ENCODE data around the gene PAQR7. TPM values are rescaled to one million over a fixed set of nuclear protein-coding genes. Genes with fewer than 3 reads are reported as not detected.

Gene PAQR7
- total RNA-seq, 1 donor from 2014 or later, result 12.6 TPM

GRCh38 chr1:25911162-25911561 lies 35.7 kb upstream of the PAQR7 start:
- TF ChIP-seq CTCF (IDR thresholded peaks at IDR 0.05; ENCODE audit: insufficient read depth, low read length, severe bottlenecking), result no peak
- FAIRE-seq, result no peak
- DNase-seq (ENCODE audit: low read depth), result no peak
- H3K36me3 ChIP-seq (ENCODE audit: control insufficient read depth, insufficient read depth, low read length), result no peaks in the 10 kb centered on the region
- no peak overlapping the region for H3K4me3 ChIP-seq (ENCODE audit: low read depth, low read length)
- no peaks in the 10 kb centered on the region for H3K27me3 ChIP-seq (ENCODE audit: control insufficient read depth, insufficient read depth, low read length)

- TF ChIP-seq CTCF (IDR thresholded peaks at IDR 0.05; ENCODE audit: insufficient read depth, low read length, severe bottlenecking), result no peak
- no peaks in the 10 kb centered on the region for H3K36me3 ChIP-seq (ENCODE audit: control insufficient read depth, insufficient read depth, low read length)
- FAIRE-seq (no peak), DNase-seq (ENCODE audit: low read depth) (no peak)
- H3K4me3 ChIP-seq (ENCODE audit: low read depth, low read length), result no peak overlapping the region
- no peaks in the 10 kb centered on the region for H3K27me3 ChIP-seq (ENCODE audit: control insufficient read depth, insufficient read depth, low read length)
Observed at GRCh38 chr1:25909040-25909439, 33.5 kb upstream of the PAQR7 start.

GRCh38 chr1:25908161-25908560 lies 32.7 kb upstream of the PAQR7 start:
- Histone ChIP-seq H3K36me3 (ENCODE audit: control insufficient read depth, insufficient read depth, low read length) (no peaks in the 10 kb centered on the region), H3K27me3 (ENCODE audit: control insufficient read depth, insufficient read depth, low read length) (no peaks in the 10 kb centered on the region), H3K4me3 (ENCODE audit: low read depth, low read length) (no peak overlapping the region)
- DNase-seq (ENCODE audit: low read depth) (no peak), FAIRE-seq (no peak)
- TF ChIP-seq CTCF (IDR thresholded peaks at IDR 0.05; ENCODE audit: insufficient read depth, low read length, severe bottlenecking), result no peak

GRCh38 chr1:25907601-25908000 lies 32.1 kb upstream of the PAQR7 start:
- Histone ChIP-seq H3K27me3 (ENCODE audit: control insufficient read depth, insufficient read depth, low read length) (no peaks in the 10 kb centered on the region), H3K36me3 (ENCODE audit: control insufficient read depth, insufficient read depth, low read length) (no peaks in the 10 kb centered on the region), H3K4me3 (ENCODE audit: low read depth, low read length) (no peak overlapping the region)
- no peak for TF ChIP-seq CTCF (IDR thresholded peaks at IDR 0.05; ENCODE audit: insufficient read depth, low read length, severe bottlenecking)
- FAIRE-seq (no peak), DNase-seq (ENCODE audit: low read depth) (no peak)

GRCh38 chr1:25906644-25907300 lies 31.3 kb upstream of the PAQR7 start:
- Histone ChIP-seq H3K4me3 (ENCODE audit: low read depth, low read length) (peak overlapping the region; percentile 63), H3K27me3 (ENCODE audit: control insufficient read depth, insufficient read depth, low read length) (no peaks in the 10 kb centered on the region), H3K36me3 (ENCODE audit: control insufficient read depth, insufficient read depth, low read length) (no peaks in the 10 kb centered on the region)
- DNase-seq (ENCODE audit: low read depth), result no peak
- FAIRE-seq, result no peak
- no peak for TF ChIP-seq CTCF (IDR thresholded peaks at IDR 0.05; ENCODE audit: insufficient read depth, low read length, severe bottlenecking)
